Right renal cortex interstitium (tissue), 3 donors: ENCODE measurements around the gene CRAT. TPM values are rescaled to one million over a fixed set of nuclear protein-coding genes. Genes with fewer than 3 reads are reported as not detected.
"Not testable (repeated sequence)": the region's sequence is repeated elsewhere in the genome, so short reads cannot be mapped to it uniquely, and the experiment has no call there.

Experiments used
- DNase-seq, 3 donors: peaks; one replicate each; pipeline ENCODE4 v3.0.0-alpha.2; 2013; ENCODE audit warnings: low read depth in 3 of 3, low spot score in 2 of 3
- polyA plus RNA-seq, 3 donors: library from polyadenylated mRNA; unstranded; fragments of 120-200 nt; gene quantifications; one replicate each; pipeline ENCODE4 v1.2.1, GENCODE V29; 2013; ENCODE audit not compliant: insufficient read length in 3 of 3

CRAT gene
- polyA plus RNA-seq, 3 donors = 33.9 to 40.3 (median 39.3) TPM

DNA sequence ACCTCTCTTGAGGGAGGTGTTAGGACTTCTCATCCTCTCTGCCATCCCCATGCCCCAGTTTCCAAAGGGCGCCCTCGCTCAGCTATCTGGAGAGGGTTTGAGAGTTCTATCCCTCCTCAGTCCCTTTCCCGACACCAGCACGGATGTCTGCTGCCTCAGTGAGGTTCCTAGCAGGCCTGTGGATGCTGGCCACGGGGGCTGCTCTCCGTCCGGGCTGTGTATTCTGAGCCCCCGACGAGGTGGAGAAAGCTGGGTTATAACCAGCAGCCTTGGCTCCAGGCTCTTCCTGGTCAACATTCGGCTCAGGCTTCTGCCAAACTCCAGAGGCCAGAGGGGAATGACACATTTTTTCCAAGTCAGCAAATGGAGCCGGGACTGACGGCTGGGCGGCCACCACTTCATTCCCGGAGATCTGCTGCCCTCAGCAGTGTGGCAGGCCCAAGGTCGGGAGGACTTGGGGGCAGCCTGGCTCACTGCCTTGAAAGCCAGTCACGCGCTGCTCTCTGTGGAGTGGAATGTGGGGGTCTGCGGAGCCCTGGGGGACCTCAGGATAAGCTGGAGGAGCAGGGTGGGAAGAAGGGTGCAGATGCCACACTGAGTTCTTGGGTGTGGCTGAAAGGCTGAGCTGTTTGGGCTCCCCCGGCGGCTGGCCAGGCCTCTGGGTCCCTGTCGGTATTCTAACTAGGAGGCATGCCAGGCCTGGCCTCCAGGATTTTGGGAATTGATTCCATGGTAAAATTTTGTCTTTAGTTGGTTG lies 28.1 kb upstream of the CRAT start:
- no peak for DNase-seq

GRCh38 chr9:129138144-129138462 lies 27.5 kb upstream of the CRAT start:
- DNase-seq = no peak

DNA sequence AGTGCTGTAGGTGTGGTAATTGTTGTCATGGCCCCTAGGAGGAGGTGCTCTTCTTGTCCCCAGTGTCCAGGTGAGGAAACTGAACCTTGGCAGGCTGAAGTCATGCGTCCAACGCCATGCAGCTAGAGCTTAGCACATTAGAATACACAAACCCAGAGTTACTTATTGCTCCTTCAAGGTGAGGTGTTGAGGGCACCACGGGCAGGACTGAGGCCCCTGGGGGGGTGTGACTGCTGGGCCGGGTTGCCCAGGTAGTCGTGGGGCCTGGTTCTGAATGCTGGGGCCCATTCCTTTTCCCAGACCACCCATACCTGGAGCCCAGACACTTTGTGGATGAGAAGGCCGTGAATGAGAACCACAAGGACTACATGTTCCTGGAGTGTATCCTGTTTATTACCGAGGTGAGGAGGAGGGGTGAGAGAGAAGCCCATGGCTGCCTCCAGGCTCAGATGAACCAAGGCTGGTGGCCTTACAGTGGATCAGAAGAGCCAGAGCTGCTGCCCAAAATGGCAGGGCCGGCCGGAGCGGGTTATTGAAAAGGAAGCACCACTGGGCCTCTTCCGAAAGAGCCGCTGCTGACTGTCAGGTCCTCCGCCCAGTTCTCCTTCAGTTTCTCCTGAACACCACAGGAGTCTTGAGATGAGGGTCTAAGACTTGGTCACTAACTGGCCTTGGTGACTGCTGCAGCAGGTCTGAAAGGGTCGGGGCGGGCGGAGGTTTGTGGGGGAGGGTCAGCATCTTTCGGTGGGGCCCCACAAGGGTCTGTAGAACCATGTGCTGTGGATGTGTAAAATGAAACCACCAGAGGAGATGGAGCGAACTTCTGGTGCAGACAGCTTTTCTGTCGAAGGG lies 26.9 kb upstream of the CRAT start:
- DNase-seq = no peak

GRCh38 chr9:129136446-129137035 lies 25.9 kb upstream of the CRAT start:
- no peak for DNase-seq

- DNase-seq = no peak
These were observed 24.9 kb upstream of the CRAT start for GRCh38 chr9:129135476-129135875.

DNA sequence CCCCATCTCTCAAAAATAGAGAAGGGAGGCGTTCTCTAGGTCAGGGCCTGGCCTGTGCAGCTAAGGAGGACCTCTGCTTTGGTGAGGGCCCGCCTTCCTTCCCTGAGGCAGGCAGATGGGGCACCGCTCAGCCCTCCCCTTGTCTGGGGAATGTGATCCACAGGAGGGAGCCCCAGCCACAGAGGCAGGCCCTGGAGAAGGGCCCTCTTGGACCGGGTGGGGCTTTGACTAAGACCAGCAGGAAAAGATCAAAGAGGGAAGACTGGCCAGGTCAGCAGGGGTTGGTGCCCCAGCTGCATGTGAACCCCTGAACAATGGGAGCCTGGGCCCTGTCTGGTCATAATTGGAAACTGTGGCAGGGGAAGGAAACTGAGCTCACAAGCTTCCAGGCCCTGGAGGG lies 22.5 kb upstream of the CRAT start:
- no peak for DNase-seq

- no peak for DNase-seq
These were observed 20.9 kb upstream of the CRAT start for GRCh38 chr9:129131300-129132145.

GRCh38 chr9:129130791-129131190 lies 20.2 kb upstream of the CRAT start:
- no peak for DNase-seq

DNA sequence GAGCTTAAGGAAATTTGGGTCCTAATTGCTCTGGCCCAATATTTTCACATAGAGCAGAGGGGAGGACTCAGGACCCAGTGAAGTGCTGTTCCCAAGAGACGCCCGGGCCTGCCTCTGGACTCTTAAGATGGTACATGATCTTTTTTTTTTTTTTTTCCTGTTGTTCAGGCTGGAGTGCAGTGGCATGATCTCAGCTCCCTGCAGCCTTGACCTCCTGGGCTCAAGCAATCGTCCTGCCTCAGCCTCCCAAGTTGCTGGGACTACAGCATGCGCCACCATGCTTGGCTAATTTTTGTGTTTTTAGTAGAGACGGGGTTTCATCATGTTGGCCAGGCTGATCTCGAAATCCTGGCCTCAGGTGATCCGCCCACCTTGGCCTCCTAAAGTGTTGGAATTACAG lies 19.7 kb upstream of the CRAT start:
- not testable (repeated sequence) for DNase-seq

DNA sequence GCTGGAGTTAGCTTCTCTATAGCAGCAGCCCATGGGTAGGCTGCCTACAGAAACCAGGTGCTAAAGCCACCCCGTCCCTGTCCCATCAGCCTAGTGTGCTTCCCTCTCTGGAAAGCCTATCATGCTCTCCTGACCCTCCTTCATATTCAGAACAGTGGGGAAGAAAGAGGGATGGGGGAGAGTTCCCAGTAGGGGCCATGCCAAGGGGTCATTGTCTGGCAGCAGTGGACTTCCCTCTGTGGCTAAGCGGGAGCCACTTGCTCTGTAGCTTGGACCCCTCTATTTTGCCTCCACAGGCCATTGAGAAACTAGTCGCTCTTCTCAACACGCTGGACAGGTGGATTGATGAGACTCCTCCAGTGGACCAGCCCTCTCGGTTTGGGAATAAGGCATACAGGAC lies 18.1 kb upstream of the CRAT start:
- DNase-seq = no peak

- no peak for DNase-seq
These were observed 16.4 kb upstream of the CRAT start for GRCh38 chr9:129126749-129127618.

DNA sequence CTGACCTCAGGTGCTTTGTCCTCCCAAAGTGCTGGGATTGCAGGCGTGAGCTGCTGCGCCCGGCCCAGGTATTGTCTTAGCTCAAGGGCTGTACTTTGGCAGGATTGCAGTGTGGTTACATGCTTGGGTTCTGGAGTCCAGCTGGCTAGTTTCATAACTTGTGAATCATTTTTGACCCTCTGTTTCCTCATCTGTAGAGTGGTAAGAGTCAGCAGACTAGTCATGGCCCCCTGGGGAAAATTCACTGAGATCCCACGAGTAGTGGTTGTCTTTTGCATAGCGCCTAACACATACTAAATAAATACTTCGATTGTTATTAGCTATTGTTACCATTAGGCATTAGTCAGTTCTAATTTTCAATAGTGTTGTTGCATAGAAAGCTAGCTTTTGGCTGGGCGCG lies 14.9 kb upstream of the CRAT start:
- no peak for DNase-seq

GRCh38 chr9:129124506-129125069 lies 14.0 kb upstream of the CRAT start:
- no peak for DNase-seq

- DNase-seq = not testable (repeated sequence)
These were observed 12.4 kb upstream of the CRAT start for GRCh38 chr9:129122976-129123375.

GRCh38 chr9:129122133-129122532 lies 11.5 kb upstream of the CRAT start:
- no peak for DNase-seq

- no peak for DNase-seq
These were observed 10.9 kb upstream of the CRAT start for GRCh38 chr9:129121483-129121882.

GRCh38 chr9:129118799-129119198 lies 8.2 kb upstream of the CRAT start:
- no peak for DNase-seq

DNA sequence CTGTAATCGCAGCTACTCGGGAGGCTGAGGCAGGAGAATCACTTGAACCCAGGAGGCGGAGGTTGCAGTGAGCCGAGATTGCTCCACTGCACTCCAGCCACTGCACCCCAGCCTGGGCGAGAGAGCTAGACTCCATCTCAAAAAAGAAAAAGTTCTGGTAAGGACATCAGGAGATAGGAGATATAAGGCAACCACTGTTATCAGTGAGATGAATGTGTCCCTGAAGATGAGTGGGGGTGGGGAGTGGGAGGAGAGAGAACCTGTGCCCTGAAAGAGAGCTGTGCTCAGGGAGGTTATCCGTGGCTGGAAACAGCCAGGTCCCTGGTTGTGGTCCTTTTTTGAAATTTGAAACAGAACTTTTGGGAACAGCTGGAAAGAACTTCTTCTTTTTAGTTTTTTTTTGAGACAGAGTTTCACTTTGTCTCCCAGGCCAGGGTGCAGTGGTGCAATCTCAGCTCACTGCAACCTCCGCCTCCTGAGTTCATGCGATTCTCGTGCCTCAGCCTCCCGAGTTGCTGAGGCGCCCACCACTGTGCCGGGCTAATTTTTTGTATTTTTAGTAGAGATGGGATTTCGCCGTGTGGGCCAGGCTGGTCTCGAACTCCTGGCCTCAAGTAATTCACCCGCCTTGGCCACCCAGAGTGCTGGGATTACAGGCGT lies 3.2 kb upstream of the CRAT start:
- no peak for DNase-seq

- not testable (repeated sequence) for DNase-seq
These were observed 1.9 kb upstream of the CRAT start for GRCh38 chr9:129112526-129112925.
